ENCODE measurements around the gene SLC7A5. TPM values are rescaled to one million over a fixed set of nuclear protein-coding genes. Genes with fewer than 3 reads are reported as not detected.

SLC7A5 gene
- total and polyA plus RNA-seq, 4 donors: 1.8 to 14.5 (median 4.4) TPM

DNA sequence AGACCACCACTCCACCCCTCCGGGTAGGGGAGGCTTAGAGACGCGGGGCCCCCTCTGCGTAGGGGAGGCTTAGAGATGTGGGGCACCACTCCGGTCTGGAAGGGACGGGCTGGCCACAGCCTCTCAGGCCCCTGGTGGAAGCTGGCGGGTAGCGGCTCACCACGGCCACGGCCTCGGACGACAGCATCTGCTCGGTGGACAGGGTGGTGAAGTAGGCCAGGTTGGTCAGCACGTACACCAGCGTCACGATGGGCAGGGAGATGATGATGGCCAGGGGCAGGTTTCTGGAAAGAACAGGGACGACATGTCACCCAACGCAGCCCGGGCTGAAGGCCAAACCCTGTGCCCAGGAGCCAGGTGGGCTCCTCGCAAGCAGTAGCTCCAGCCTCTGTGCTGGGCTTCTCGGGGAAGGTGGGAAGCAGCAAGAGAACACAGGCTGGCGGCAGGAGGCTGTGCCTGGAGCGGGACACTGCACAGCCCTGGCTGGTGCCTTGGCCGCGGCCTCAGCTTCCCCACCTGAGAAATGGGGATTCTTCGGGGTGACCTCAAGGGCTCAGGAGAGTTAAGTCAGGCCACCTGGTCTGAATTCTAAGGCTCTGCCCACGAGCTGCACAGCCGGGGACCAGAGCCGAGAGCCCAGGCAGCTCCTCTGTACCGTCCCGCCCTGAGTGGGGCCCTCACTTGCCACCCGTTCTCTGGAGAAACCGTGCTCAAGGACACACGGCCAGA is 29.6 kb downstream of the SLC7A5 start:
- ATAC-seq (ENCODE audit: low FRiP score) (no peak), DNase-seq (no peak)
- Histone ChIP-seq H3K27me3 (ENCODE audit: control insufficient read depth in 1 of 2, insufficient read depth in 2 of 2, low read length in 1 of 2) (no peaks in the 10 kb centered on the region), H3K4me3 (ENCODE audit: low read length in 2 of 2) (no peak overlapping the region), H3K36me3 (ENCODE audit: control insufficient read depth in 1 of 2, insufficient read depth in 2 of 2, low read length in 1 of 2) (no peaks in the 10 kb centered on the region), H3K4me1 (ENCODE audit: control insufficient read depth in 1 of 2, insufficient read depth in 2 of 2, low read length in 2 of 2) (no peaks in the 10 kb centered on the region), H3K27ac (ENCODE audit: low read depth in 1 of 2, low read length in 2 of 2) (no peak overlapping the region), H3K9me3 (ENCODE audit: control insufficient read depth, low read length) (no peaks in the 10 kb centered on the region)
- intact Hi-C loops (cut with DNase I): loop anchor here in 1 of 2 donors (5.0 kb wide), 1 partner anchor 47 kb away; no protein-coding TSS in a partner anchor
- WGBS, 2 donors: 94% methylated on average over 34 of the region's 34 CpGs

DNA sequence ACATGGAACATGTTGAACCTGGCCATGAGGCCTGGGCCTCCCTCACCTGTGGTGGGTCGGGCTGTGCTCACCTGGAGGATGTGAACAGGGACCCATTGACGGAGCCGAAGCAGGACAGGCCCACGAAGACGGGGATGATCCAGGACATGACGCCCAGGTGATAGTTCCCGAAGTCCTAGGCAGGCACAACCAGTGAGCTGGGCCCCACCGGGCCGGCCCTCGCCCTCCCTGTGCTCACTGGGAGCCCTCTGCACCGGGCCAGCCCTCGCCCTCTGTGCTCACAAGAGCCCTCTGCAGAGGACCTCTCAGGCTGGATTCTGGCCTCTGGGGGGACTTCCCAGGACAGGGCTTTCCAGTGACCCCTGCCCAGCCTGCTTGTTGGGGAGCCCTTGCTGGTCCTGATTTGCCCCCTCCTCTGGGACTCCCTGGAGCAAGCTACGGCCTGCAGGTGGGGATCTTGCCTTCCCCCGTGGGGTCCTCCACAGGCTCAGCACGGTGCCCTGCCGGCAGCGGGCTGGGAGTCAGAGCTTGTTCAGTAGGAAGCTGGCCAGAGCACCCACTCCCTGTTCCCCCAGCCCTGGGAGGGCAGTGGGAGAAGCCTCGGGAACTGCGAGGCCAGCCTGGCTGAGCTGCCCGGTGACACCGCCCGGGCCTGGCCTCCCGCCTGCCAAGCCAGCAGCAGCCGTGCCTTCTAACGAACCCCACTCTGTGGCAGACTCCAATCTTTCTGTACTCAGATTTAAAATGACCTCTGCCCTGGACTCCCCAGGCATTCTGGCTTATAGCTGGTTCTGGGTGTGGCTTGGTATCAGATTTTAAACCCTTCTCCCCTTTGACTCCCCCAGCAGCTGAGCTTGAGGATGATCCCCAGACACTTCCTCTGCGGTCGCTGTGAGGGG is 30.4 kb downstream of the SLC7A5 start:
- no peaks in the 10 kb centered on the region for H3K4me1 ChIP-seq (ENCODE audit: control insufficient read depth in 1 of 2, insufficient read depth in 2 of 2, low read length in 2 of 2)
- 88 to 98% methylated on average over 26 to 27 of the region's 27 CpGs for WGBS, 2 donors
- H3K27me3 ChIP-seq (ENCODE audit: control insufficient read depth in 1 of 2, insufficient read depth in 2 of 2, low read length in 1 of 2): no peaks in the 10 kb centered on the region
- H3K9me3 ChIP-seq (ENCODE audit: control insufficient read depth, low read length): no peaks in the 10 kb centered on the region
- intact Hi-C loops (cut with DNase I): loop anchor here in 1 of 2 donors (5.0 kb wide), 1 partner anchor 47 kb away; no protein-coding TSS in a partner anchor
- H3K27ac ChIP-seq (ENCODE audit: low read depth in 1 of 2, low read length in 2 of 2): no peak overlapping the region
- ATAC-seq (ENCODE audit: low FRiP score) (no peak), DNase-seq (no peak)
- no peaks in the 10 kb centered on the region for H3K36me3 ChIP-seq (ENCODE audit: control insufficient read depth in 1 of 2, insufficient read depth in 2 of 2, low read length in 1 of 2)
- H3K4me3 ChIP-seq (ENCODE audit: low read length in 2 of 2): no peak overlapping the region

DNA sequence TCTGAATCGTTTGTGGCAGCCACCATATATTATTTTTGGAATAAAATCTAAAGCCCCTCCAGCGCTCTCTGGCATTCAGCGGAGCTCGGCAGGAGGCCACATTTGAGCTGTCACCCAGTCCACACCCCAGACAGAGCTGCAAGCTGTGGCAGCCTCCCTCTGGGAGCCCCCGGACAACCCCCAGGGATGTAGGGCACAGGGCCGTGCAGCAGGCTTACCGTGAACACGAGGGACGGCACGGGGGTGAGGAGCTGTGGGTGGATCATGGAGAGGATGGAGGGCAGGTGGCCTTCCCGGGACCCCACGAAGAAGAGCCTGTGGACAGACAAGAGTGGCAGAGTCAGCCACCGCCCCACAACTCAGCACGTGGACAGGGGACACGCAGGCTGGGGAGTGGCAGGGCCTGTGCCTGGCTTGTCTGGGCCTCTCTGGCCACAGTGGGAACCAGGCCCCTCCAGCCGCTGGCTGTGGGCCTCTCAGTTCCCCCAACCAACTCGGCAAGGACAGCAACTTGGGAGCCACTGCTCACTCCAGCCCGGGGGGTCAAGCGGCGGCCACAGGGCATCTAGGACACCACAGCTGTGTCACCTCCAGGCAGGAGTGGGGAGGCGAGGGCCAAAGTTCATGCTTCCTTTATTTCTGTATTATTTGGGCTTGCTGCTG is 31.5 kb downstream of the SLC7A5 start:
- no peak for DNase-seq
- no peak overlapping the region for H3K4me3 ChIP-seq (ENCODE audit: low read length in 2 of 2)
- intact Hi-C loops (cut with DNase I): loop anchor here in 1 of 2 donors (5.0 kb wide), 1 partner anchor 45 kb away; no protein-coding TSS in a partner anchor
- H3K27ac ChIP-seq (ENCODE audit: low read depth in 1 of 2, low read length in 2 of 2): no peak overlapping the region
- no peaks in the 10 kb centered on the region for H3K36me3 ChIP-seq (ENCODE audit: control insufficient read depth in 1 of 2, insufficient read depth in 2 of 2, low read length in 1 of 2)
- H3K9me3 ChIP-seq (ENCODE audit: control insufficient read depth, low read length): no peaks in the 10 kb centered on the region
- no peak for ATAC-seq (ENCODE audit: low FRiP score)
- H3K4me1 ChIP-seq (ENCODE audit: control insufficient read depth in 1 of 2, insufficient read depth in 2 of 2, low read length in 2 of 2): no peaks in the 10 kb centered on the region
- no peaks in the 10 kb centered on the region for H3K27me3 ChIP-seq (ENCODE audit: control insufficient read depth in 1 of 2, insufficient read depth in 2 of 2, low read length in 1 of 2)
- WGBS, 2 donors: 88 to 89% methylated on average over 21 of the region's 21 CpGs

DNA sequence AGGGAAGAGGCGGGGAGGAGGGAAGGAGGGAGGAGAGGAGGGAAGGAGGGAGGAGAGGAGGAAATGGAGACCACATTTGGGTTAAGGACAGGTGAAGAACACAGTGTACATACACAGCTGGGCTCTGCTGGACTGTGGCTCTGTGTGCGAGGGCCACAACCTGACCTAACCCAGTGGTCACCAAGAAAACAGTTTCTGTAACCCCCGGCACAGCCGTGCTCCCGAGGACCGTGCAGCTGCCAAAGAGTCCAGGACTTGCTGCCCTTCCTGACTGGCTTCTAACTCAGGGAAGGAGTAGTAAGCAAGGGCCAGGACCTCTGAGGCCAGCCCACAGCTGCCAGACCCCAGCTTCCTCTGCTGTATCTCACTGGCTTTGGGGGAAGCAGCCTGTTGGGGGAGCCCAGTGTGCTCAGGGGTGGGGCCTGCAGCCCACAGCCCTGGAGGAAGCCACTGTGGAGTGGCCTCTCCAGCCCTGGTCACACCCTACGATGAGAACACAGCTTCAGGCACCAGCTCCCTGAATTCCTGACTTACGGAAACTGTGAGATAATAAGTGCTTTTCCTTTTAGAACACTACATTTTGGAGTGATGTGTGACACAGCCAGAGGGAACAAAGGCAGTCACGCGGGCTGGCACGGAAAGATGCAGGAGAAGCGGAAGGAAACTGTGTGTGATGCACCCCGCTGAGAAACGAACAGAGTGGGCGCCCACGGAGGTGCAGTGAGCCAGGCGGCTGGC is 32.3 kb downstream of the SLC7A5 start:
- Histone ChIP-seq H3K9me3 (ENCODE audit: control insufficient read depth, low read length) (no peaks in the 10 kb centered on the region), H3K27ac (ENCODE audit: low read depth in 1 of 2, low read length in 2 of 2) (no peak overlapping the region), H3K4me1 (ENCODE audit: control insufficient read depth in 1 of 2, insufficient read depth in 2 of 2, low read length in 2 of 2) (no peaks in the 10 kb centered on the region), H3K4me3 (ENCODE audit: low read length in 2 of 2) (no peak overlapping the region), H3K36me3 (ENCODE audit: control insufficient read depth in 1 of 2, insufficient read depth in 2 of 2, low read length in 1 of 2) (no peaks in the 10 kb centered on the region), H3K27me3 (ENCODE audit: control insufficient read depth in 1 of 2, insufficient read depth in 2 of 2, low read length in 1 of 2) (no peaks in the 10 kb centered on the region)
- WGBS, 2 donors: 81 to 85% methylated on average over 17 of the region's 17 CpGs
- ATAC-seq (ENCODE audit: low FRiP score): peak; percentile 44
- DNase-seq: no peak
- intact Hi-C loops (cut with DNase I): loop anchor here in 1 of 2 donors (5.0 kb wide), 1 partner anchor 45 kb away; no protein-coding TSS in a partner anchor

DNA sequence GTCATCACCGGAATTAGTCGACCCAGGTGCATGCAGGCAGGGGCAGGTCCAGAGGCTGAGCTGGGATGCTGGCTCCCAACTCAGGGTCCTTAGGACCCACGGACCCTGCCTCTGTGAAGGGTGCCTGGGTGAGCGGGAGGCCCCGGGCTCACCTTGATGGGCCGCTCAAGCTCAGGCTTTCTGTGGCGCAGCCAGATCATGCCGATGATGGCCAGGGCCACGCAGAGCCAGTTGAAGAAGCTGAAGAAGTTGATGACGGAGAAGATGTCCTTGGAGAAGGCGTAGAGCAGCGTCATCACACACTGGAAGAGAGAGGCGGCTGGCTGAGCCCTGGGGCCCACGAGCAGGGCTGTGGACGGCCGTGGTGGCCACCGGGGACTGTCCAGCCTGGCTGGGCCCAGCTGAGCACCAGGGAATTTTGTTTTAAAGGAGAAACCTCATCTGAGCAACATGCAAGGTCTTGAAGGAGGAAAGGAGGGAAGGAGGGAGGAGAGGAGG is 32.9 kb downstream of the SLC7A5 start:
- 95 to 96% methylated on average over 17 of the region's 17 CpGs for WGBS, 2 donors
- Histone ChIP-seq H3K27ac (ENCODE audit: low read depth in 1 of 2, low read length in 2 of 2) (no peak overlapping the region), H3K4me1 (ENCODE audit: control insufficient read depth in 1 of 2, insufficient read depth in 2 of 2, low read length in 2 of 2) (no peaks in the 10 kb centered on the region), H3K9me3 (ENCODE audit: control insufficient read depth, low read length) (no peaks in the 10 kb centered on the region), H3K4me3 (ENCODE audit: low read length in 2 of 2) (no peak overlapping the region), H3K27me3 (ENCODE audit: control insufficient read depth in 1 of 2, insufficient read depth in 2 of 2, low read length in 1 of 2) (no peaks in the 10 kb centered on the region), H3K36me3 (ENCODE audit: control insufficient read depth in 1 of 2, insufficient read depth in 2 of 2, low read length in 1 of 2) (no peaks in the 10 kb centered on the region)
- ATAC-seq (ENCODE audit: low FRiP score): no peak
- intact Hi-C loops (cut with DNase I): loop anchor here in 1 of 2 donors (5.0 kb wide), 1 partner anchor 44 kb away; no protein-coding TSS in a partner anchor
- no peak for DNase-seq

DNA sequence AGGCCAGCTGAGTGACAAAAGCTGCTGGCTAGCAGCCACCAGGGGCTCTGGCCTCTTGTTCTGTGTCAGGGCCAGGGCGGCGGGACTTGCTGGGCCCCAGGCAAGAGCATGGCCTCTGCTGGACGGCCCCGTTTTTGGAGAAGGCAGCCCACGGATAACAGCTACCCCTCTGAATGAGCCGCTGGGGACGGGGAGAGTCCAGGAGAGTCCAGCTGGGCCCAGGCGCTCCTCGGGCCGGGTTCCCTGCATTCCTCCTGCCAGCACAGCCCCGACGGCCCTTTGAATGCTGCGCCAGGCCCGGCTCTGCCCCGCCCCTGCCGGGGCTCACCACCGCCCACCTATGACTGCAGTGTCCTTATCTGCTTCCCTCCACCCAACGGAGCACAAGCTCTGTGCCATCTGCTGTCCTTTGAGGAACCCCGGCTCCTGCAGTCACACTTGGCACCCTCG is 33.4 kb downstream of the SLC7A5 start:
- no peak for ATAC-seq (ENCODE audit: low FRiP score)
- Histone ChIP-seq H3K27me3 (ENCODE audit: control insufficient read depth in 1 of 2, insufficient read depth in 2 of 2, low read length in 1 of 2) (no peaks in the 10 kb centered on the region), H3K4me1 (ENCODE audit: control insufficient read depth in 1 of 2, insufficient read depth in 2 of 2, low read length in 2 of 2) (no peaks in the 10 kb centered on the region), H3K36me3 (ENCODE audit: control insufficient read depth in 1 of 2, insufficient read depth in 2 of 2, low read length in 1 of 2) (no peaks in the 10 kb centered on the region), H3K9me3 (ENCODE audit: control insufficient read depth, low read length) (no peaks in the 10 kb centered on the region), H3K4me3 (ENCODE audit: low read length in 2 of 2) (no peak overlapping the region), H3K27ac (ENCODE audit: low read depth in 1 of 2, low read length in 2 of 2) (no peak overlapping the region)
- 90 to 91% methylated on average over 20 of the region's 20 CpGs for WGBS, 2 donors
- intact Hi-C loops (cut with DNase I): loop anchor here in 1 of 2 donors (5.0 kb wide), 1 partner anchor 44 kb away; no protein-coding TSS in a partner anchor
- no peak for DNase-seq

DNA sequence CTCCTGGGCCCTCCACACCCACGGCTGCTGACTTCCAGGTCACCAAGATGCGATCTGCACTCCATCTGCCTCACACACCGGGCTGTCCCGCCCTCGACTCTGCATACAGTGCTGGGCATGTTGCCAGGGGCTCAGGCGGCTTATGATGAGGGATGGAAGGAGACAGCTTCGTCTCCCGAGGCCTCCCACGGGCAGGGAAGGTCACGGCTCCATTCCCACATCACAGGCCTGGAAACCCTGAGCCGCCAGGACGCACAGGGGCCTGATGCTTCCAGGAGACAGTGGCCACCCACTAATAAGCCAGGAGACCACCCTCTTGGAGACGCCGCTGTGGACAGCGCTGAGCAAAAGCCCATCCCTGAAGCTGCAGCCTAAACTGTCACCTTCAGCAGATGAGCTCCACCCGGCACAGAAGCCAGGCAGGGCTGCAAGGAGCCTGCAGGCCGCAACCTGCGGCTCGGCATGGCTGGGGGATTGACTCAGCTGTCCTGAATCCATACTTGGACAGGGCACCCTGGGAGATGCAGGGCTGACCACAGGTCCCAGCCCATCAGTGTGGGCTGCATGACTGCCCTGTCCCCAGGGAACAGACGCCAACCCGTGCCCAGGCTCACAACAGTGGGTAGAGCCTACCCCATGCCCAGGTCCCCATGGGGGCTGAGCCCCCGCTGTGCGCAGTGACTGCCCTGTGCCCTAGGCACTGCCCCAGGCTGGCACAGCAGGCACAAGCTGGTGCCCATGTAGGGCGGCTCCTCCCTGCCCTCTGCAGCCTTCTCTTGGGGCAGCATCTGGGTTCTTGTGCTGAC is 34.4 kb downstream of the SLC7A5 start:
- Histone ChIP-seq H3K4me1 (ENCODE audit: control insufficient read depth in 1 of 2, insufficient read depth in 2 of 2, low read length in 2 of 2) (no peaks in the 10 kb centered on the region), H3K4me3 (ENCODE audit: low read length in 2 of 2) (no peak overlapping the region), H3K36me3 (ENCODE audit: control insufficient read depth in 1 of 2, insufficient read depth in 2 of 2, low read length in 1 of 2) (no peaks in the 10 kb centered on the region), H3K27ac (ENCODE audit: low read depth in 1 of 2, low read length in 2 of 2) (no peak overlapping the region), H3K27me3 (ENCODE audit: control insufficient read depth in 1 of 2, insufficient read depth in 2 of 2, low read length in 1 of 2) (no peaks in the 10 kb centered on the region), H3K9me3 (ENCODE audit: control insufficient read depth, low read length) (no peaks in the 10 kb centered on the region)
- ATAC-seq (ENCODE audit: low FRiP score): no peak
- no peak for DNase-seq
- intact Hi-C loops (cut with DNase I): loop anchor here in 1 of 2 donors (5.0 kb wide), 1 partner anchor 43 kb away; no protein-coding TSS in a partner anchor
- 81% methylated on average over 24 of the region's 24 CpGs for WGBS, 2 donors

All from aorta (tissue), 5 donors.